NAMALWA (cell line): ENCODE measurements around the gene MEGF8.
"Not testable (repeated sequence)": the region's sequence is repeated elsewhere in the genome, so short reads cannot be mapped to it uniquely, and the experiment has no call there.

Experiments
- DNase-seq: peaks from one replicate; pipeline ENCODE4 v3.0.0-alpha.2; 2015; ENCODE audit warnings: low spot score

Gene MEGF8

GRCh38 chr19:42309686-42310085, 15.7 kb upstream of the MEGF8 start:
- no peak for DNase-seq

- DNase-seq = peak; percentile 40
Measured at GRCh38 chr19:42311657-42312056, 13.8 kb upstream of the MEGF8 start.

- DNase-seq = no peak
Measured at GRCh38 chr19:42312370-42312769, 13.1 kb upstream of the MEGF8 start.

- peak; percentile 72 for DNase-seq
Measured at GRCh38 chr19:42313096-42313839, 12.2 kb upstream of the MEGF8 start, which contains the start of gene TMEM145. TSS of gene TMEM145 (plus strand) at chr19:42313309. CDS start at chr19:42313377, 68 bp downstream.

- DNase-seq = no peak
Measured at GRCh38 chr19:42313840-42314755, 11.3 kb upstream of the MEGF8 start.

DNA sequence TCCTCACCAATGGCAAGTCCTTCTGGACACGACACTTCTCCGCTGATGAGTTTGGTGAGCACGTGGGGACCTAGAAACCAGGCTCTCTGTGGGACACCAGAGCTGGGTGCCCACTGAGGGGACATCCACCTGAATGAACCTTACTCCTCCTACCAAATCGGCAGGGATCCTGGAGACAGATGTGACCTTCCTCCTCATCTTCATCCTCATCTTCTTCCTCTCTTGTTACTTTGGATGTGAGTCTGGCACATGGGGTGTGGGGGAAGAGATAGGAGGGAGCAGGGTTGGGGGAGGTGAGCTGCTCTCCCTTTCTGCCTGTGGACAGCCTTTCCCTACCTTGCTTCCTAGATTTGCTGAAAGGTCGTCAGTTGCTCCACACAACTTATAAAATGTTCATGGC, 10.4 kb upstream of the MEGF8 start:
- DNase-seq = no peak

- DNase-seq = no peak
Measured at GRCh38 chr19:42316223-42317211, 8.9 kb upstream of the MEGF8 start.

DNA sequence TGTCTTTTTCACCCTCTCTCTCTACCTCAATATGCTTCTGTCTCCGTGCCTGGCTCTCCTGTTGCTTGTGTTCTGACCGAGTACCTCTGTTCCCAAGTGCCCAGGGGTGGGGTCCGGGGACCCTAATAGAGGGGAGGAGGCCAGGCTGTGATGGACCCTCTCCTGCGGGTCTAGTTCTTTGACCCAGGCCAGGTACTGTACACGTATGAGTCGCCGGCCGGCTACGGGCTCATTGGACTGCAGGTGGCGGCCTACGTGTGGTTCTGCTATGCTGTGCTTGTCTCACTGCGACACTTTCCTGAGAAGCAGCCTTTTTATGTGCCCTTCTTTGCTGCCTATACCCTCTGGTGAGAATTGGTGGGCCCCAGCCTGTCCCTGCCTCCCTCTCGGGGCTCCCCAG, 7.9 kb upstream of the MEGF8 start:
- DNase-seq = no peak

GRCh38 chr19:42322305-42322704, 3.1 kb upstream of the MEGF8 start:
- no peak for DNase-seq

DNA sequence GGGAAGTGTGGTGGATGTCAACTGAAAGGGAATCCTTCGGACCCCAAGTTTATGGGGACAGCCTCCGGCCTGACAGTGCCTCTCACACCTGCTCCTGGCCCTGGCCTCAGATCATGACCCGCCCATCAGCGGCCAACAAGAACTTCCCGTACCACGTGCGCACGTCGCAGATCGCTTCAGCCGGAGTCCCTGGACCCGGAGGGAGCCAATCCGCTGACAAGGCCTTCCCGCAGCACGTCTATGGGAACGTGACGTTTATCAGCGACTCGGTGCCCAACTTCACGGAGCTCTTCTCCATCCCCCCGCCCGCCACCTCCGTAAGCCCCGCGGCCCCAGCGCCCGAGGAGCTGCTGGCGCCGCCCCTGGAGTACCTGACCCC, 2.0 kb upstream of the MEGF8 start:
- no peak for DNase-seq

DNA sequence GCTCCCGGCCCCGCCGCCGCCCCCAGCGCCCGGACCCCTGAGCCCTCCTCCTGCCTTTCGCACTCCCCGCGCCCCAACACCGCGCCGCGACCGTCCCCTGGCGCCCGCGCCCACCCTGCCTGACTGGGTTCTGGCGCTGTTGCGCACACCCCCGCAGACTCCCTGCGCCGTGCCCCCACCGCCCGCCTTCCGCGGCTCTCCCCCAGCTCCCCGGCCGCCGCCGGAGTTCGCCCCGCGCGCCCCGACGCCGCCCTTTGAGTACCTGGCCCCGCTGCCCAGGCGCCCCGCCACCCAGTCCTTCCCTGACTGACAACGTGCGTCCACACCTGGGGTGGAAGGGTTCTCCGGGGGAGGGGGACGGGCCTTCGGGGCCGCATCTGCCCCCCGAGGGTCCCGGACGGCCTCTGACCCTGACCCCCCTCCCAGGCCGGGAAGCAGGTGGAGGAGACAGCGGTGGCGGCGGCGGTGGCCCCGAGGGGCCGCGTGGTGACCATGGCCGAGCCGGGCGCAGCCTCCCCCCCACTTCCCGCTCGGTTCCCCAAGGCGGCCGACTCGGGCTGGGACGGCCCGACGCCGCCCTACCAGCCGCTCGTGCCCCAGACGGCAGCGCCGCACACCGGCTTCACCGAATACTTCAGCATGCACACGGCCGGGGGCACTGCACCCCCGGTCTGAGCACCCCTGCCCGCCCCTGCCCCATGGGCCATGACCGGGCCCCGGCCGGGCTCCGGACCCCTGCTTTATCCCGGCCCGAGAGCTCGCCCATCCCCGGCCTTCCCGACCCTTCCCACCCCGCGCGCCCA, 1.4 kb upstream of the MEGF8 start:
- DNase-seq = peak; percentile 47

DNA sequence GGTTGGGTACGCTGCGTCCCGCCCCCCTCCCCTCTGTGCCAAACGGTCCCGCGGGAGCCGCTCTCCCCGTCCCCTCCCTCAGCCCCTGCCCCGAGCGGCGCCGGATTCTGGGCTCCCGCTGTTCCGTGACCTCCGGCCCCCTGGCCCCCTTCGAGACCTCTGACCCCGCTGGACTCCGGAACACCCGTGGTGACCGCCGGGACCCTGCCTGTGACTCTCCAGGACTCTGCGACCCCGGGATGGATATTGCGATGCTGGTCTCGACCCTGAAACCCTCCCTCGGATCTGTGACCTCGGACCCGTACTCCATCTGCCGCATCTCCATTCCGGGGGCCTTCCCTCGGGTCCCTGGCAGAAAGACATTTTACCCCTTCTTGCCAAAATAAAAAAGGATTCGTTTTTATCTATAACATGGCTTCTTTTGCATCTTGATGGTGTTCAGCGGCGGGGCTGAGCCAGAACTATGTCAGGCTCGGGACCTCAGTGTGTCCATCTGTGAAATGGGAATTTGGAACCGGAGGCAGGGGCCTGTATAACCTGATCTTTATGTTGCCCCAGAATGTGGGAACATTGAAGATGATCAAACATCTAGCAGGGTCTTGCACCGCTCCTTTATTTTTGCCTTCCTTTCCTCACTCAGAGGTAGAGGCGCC, 654 bp upstream of the MEGF8 start:
- DNase-seq = no peak

DNA sequence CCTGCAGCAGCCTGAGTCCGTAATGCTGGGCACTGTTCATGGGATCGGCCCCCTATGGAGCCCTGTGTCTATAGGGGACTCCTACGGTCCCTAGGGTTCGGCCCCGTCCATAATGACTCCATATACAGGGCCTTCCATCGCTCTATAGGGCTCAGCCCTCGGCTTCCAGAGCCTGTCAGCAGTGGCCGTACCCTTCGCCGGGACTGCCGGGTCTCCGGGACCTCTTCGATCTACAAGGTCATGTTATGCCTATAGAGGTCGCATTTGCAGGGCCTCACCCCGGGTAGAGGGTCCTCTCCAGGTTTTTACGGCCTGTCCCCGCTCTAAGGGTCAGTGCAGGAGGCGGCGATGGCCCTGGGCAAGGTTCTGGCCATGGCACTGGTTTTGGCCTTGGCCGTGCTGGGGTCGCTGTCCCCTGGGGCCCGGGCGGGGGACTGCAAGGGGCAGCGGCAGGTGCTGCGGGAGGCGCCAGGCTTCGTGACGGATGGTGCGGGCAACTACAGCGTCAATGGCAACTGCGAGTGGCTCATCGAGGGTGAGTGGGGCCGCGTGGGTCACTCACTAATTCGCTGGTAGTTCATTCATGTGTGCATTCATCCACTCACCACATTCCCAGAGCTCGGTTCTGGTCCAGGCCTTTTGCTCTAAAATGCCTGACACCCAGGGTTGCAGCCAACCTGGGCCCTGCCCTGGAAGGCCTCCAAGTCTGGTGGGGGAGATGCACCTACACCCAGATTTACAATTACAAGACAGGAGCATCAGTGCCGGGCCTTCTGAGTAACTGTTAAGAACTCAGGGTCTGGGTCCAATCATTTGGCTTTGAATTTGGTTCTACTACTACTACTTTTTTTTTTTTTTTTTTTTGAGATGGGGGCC, 699 bp downstream of the MEGF8 start:
- DNase-seq = peak; percentile 62

DNA sequence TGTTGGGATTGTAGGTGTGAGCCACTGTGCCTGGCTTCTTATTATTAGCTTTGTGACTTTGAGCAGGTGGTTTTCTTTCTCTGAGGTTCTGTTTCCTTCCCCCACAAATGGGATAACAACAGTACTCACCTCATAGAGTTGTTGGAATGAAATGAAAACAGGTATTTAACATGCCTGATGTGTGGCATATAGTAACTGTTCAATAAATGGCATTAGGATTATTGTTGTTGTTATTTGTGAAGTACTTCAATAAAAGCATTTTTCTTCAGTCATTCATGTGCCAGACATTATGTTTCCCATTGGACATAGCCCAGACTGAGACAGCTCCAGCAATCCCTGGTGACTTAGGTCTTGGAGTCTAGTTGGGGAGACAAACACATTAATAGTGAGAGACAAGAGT, 1.5 kb downstream of the MEGF8 start:
- no peak for DNase-seq

DNA sequence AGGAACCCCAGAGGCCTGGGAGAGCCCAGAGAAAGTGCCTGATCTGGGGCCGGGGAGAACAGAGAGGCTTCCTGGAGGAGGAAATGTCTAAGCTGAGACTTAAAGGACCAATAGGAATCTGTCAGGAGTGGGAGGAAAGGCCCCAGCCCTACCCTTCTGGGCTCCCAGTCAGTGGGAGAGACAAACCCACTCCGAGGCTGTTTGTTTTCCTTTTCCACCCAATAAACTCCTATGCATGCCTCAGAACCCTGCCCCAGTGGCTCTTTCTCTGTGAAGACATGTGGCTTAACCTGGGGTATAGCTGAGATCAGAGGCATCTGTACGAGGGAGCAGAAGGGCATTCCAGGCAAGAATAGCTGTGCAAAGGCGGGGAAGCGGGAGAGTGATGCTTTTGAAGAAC, 1.9 kb downstream of the MEGF8 start:
- no peak for DNase-seq

- no peak for DNase-seq
Measured at GRCh38 chr19:42328106-42328505, 2.7 kb downstream of the MEGF8 start.

GRCh38 chr19:42328854-42329253, 3.4 kb downstream of the MEGF8 start:
- DNase-seq = no peak

GRCh38 chr19:42330241-42330711, 4.8 kb downstream of the MEGF8 start:
- no peak for DNase-seq

GRCh38 chr19:42331333-42331732, 5.9 kb downstream of the MEGF8 start:
- not testable (repeated sequence) for DNase-seq
